Suprapubic skin (tissue), 3 donors: ENCODE results near the gene SHISA7.

ENCODE experiments used
- CTCF ChIP-seq, 2 donors: fragments of 200-600 bp in 1 of 2; fragments of 450-650 bp in 1 of 2; sonication (generic) in 1 of 2; IDR thresholded peaks; one replicate each; pipeline ENCODE4 v1.5.1; 2016 to 2019; ENCODE audit warnings: antibody characterized with exemption in 2 of 2, mild to moderate bottlenecking in 1 of 2, moderate library complexity in 1 of 2
- POLR2AphosphoS5 ChIP-seq, 3 donors: sonication (generic); formaldehyde crosslinking; IDR thresholded peaks; one replicate each; pipeline ENCODE4 v1.6.1; 2017; ENCODE audit warnings: antibody characterized with exemption in 3 of 3

- TF ChIP-seq POLR2AphosphoS5 (IDR thresholded peaks at IDR 0.05): no peak
- no peak for TF ChIP-seq CTCF (IDR thresholded peaks at IDR 0.05)
These were observed 10.6 kb upstream of the SHISA7 start for GRCh38 chr19:55453511-55454260.
